ENCODE measurements around the gene CAPZB. TPM values are rescaled to one million over a fixed set of nuclear protein-coding genes. Genes with fewer than 3 reads are reported as not detected.
A peak's percentile ranks its signal among the peaks of the same experiment; 100 is the strongest.
"Not testable (repeated sequence)": the region's sequence is repeated elsewhere in the genome, so short reads cannot be mapped to it uniquely, and the experiment has no call there.

CAPZB gene
- total and polyA plus RNA-seq, 7 donors: 179 to 284 (median 224) TPM

GRCh38 chr1:19305880-19306279, 179.5 kb downstream of the CAPZB start:
- Histone ChIP-seq H3K27ac (no peak overlapping the region), H3K9me3 (no peaks in the 10 kb centered on the region), H3K4me3 (no peak overlapping the region), H3K27me3 (ENCODE audit: insufficient read depth in 3 of 3, low read length in 2 of 3) (no peaks in the 10 kb centered on the region), H3K4me1 (peaks cover 6% of the 10 kb centered on the region), H3K36me3 (ENCODE audit: insufficient read depth in 1 of 2, low read depth in 1 of 2) (peaks cover 8 to 64% of the 10 kb centered on the region in 2 donors)
- 87 to 96% (median 93%) methylated on average over 11 of the region's 11 CpGs for WGBS, 3 donors
- DNase-seq: no peak
- TF ChIP-seq, protein P1, sequence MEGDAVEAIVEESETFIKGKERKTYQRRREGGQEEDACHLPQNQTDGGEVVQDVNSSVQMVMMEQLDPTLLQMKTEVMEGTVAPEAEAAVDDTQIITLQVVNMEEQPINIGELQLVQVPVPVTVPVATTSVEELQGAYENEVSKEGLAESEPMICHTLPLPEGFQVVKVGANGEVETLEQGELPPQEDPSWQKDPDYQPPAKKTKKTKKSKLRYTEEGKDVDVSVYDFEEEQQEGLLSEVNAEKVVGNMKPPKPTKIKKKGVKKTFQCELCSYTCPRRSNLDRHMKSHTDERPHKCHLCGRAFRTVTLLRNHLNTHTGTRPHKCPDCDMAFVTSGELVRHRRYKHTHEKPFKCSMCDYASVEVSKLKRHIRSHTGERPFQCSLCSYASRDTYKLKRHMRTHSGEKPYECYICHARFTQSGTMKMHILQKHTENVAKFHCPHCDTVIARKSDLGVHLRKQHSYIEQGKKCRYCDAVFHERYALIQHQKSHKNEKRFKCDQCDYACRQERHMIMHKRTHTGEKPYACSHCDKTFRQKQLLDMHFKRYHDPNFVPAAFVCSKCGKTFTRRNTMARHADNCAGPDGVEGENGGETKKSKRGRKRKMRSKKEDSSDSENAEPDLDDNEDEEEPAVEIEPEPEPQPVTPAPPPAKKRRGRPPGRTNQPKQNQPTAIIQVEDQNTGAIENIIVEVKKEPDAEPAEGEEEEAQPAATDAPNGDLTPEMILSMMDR (IDR thresholded peaks at IDR 0.05): no peak
- no peak for ATAC-seq
- intact Hi-C loops (cut with DNase I): no loop called here

DNA sequence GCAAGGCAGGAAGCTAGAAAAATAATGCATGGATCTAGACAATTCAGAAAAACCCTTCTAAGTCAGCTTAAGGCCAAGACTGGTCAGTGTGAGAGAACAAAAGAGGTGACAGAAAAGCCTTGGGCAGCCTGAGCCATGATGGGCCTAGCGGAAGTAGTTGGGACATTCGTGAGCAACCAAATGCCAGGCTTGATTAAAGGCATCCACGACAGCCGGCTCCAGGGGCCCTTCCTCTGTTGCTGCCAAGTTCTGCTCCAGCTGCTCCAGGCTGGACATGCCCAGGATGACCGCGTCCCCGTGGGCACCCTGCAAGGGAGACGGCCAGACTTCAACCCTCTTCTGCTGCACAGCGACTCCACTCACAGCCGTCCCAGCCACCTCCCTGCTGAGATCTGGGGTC, 181.3 kb downstream of the CAPZB start:
- peaks cover 8 to 64% of the 10 kb centered on the region in 2 donors for H3K36me3 ChIP-seq (ENCODE audit: insufficient read depth in 1 of 2, low read depth in 1 of 2)
- ATAC-seq; H3K27me3 ChIP-seq (ENCODE audit: insufficient read depth in 3 of 3, low read length in 2 of 3); H3K4me3 ChIP-seq; intact Hi-C loops (cut with DNase I); H3K27ac ChIP-seq; H3K9me3 ChIP-seq; DNase-seq; H3K4me1 ChIP-seq: not testable (repeated sequence)
- WGBS, 3 donors: 50 to 69% (median 66%) methylated on average over 7 to 10 of the region's 10 CpGs

DNA sequence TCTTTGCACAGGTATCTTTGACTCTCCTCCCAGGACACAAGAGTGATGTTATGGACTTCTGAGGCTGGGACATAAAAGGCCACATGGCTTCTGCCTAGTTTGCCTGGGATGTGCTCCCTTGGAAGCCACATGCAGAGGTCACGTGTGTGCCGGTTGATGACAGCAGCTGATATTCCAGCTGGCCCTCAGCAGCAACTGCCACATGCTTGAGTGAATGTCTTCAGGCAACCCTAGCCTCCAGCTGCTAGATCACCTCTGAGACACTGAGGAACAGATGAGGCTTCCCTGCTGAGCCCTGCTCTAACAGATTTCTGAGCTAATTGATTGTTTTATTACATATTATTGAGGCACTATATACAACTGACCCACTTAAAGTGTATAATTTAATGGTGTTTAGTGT, 185.1 kb downstream of the CAPZB start:
- intact Hi-C loops (cut with DNase I): no loop called here
- DNase-seq: no peak
- H3K27me3 ChIP-seq (ENCODE audit: insufficient read depth in 3 of 3, low read length in 2 of 3): no peaks in the 10 kb centered on the region
- TF ChIP-seq, protein P1 (IDR thresholded peaks at IDR 0.05): no peak
- no peak overlapping the region for H3K27ac ChIP-seq
- peaks cover 3 to 30% of the 10 kb centered on the region in 2 donors for H3K36me3 ChIP-seq (ENCODE audit: insufficient read depth in 1 of 2, low read depth in 1 of 2)
- no peaks in the 10 kb centered on the region for H3K4me1 ChIP-seq
- ATAC-seq: no peak
- H3K9me3 ChIP-seq: no peaks in the 10 kb centered on the region
- 26 to 40% (median 28%) methylated on average over 2 of the region's 2 CpGs for WGBS, 3 donors
- no peak overlapping the region for H3K4me3 ChIP-seq

DNA sequence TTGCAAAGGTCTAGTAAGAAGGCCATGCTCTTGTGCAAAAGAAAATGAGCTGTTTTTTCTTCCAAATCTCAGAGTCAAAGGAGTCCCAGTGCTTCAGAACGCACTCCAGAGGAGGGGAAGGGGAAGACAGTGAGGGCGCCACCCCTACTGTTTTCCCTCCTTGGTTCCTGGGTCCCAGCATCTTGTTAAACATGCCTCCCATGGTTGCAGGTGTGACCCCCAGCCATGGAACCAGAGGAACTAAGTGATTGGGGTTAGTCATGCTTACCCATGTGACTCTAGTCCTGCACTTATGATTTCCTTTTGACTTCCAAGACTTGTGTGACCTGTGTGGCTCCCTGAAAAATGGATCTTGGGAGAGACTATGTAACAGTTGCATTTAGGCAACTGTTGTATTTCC, 190.7 kb downstream of the CAPZB start:
- peaks cover 8% of the 10 kb centered on the region for H3K9me3 ChIP-seq
- H3K27me3 ChIP-seq (ENCODE audit: insufficient read depth in 3 of 3, low read length in 2 of 3): no peaks in the 10 kb centered on the region
- no peak for DNase-seq
- no peak overlapping the region for H3K27ac ChIP-seq
- no peak for ATAC-seq
- H3K36me3 ChIP-seq (ENCODE audit: insufficient read depth in 1 of 2, low read depth in 1 of 2): no peaks in the 10 kb centered on the region
- TF ChIP-seq, protein P1 (IDR thresholded peaks at IDR 0.05): no peak
- WGBS, 3 donors: 83 to 100% (median 99%) methylated on average over 2 of the region's 2 CpGs
- H3K4me1 ChIP-seq: peaks cover 2% of the 10 kb centered on the region
- intact Hi-C loops (cut with DNase I): no loop called here
- no peak overlapping the region for H3K4me3 ChIP-seq

GRCh38 chr1:19289244-19289643, 196.1 kb downstream of the CAPZB start:
- peaks cover 8% of the 10 kb centered on the region for H3K4me1 ChIP-seq
- TF ChIP-seq, protein P1 (IDR thresholded peaks at IDR 0.05): no peak
- H3K36me3 ChIP-seq (ENCODE audit: insufficient read depth in 1 of 2, low read depth in 1 of 2): no peaks in the 10 kb centered on the region
- intact Hi-C loops (cut with DNase I): no loop called here
- 20 to 34% (median 29%) methylated on average over 2 of the region's 2 CpGs for WGBS, 3 donors
- H3K9me3 ChIP-seq: no peaks in the 10 kb centered on the region
- no peaks in the 10 kb centered on the region for H3K27me3 ChIP-seq (ENCODE audit: insufficient read depth in 3 of 3, low read length in 2 of 3)
- DNase-seq: no peak
- no peak overlapping the region for H3K27ac ChIP-seq
- ATAC-seq: peak in 3 of 4 donors; percentile 17 to 31 (median 18)
- H3K4me3 ChIP-seq: peak overlapping the region; percentile 69

Other genes starting within 250 kb of the CAPZB start
- 10 to 100 TPM; 31.1 to 38.5 (median 35.1) TPM for gene EMC1, start 234.0 kb downstream of the CAPZB start, total RNA-seq
- 10 to 100 TPM; 12.7 to 29.4 (median 18.9) TPM for gene EMC1, start 234.0 kb downstream of the CAPZB start, polyA plus RNA-seq
- 10 to 100 TPM; 19.9 to 35.8 (median 28.8) TPM for gene MRTO4, start 233.7 kb downstream of the CAPZB start, total RNA-seq
- gene MRTO4, start 233.7 kb downstream of the CAPZB start, polyA plus RNA-seq: 100 to 1,000 TPM in 1 of 3 donors, 10 to 100 TPM in 2; 43.0 to 103 (median 43.7) TPM
- under 1 TPM in 3 of 4 donors, not detected in 1; 0.20 to 0.36 (median 0.34) TPM for gene AKR7A3, start 196.8 kb downstream of the CAPZB start, total RNA-seq
- gene AKR7A3, start 196.8 kb downstream of the CAPZB start, polyA plus RNA-seq: under 1 TPM; 0.15 to 0.42 (median 0.34) TPM
- 10 to 100 TPM; 30.3 to 52.2 (median 36.3) TPM for gene AKR7A2, start 173.4 kb downstream of the CAPZB start, total RNA-seq
- gene AKR7A2, start 173.4 kb downstream of the CAPZB start, polyA plus RNA-seq: 10 to 100 TPM; 24.6 to 29.0 (median 28.1) TPM
- 10 to 100 TPM in 2 of 4 donors, 1 to 10 TPM in 2; 8.0 to 18.0 (median 10.1) TPM for gene SLC66A1, start 173.2 kb downstream of the CAPZB start, total RNA-seq
- gene SLC66A1, start 173.2 kb downstream of the CAPZB start, polyA plus RNA-seq: 10 to 100 TPM; 18.6 to 25.8 (median 24.4) TPM
- 10 to 100 TPM; 11.8 to 22.8 (median 16.0) TPM for gene NBL1, start 158.8 kb upstream of the CAPZB start, total RNA-seq
- gene NBL1, start 158.8 kb upstream of the CAPZB start, polyA plus RNA-seq: 10 to 100 TPM; 12.4 to 15.1 (median 13.0) TPM
- not detected for gene HTR6, start 179.3 kb upstream of the CAPZB start, total RNA-seq
- gene HTR6, start 179.3 kb upstream of the CAPZB start, polyA plus RNA-seq: not detected